HG02678 (cell line): ENCODE data around the gene MYO1C.
"Not testable (repeated sequence)": the region's sequence is repeated elsewhere in the genome, so short reads cannot be mapped to it uniquely, and the experiment has no call there.

Experiments used
- ATAC-seq: cut with Tn5 transposase; IDR thresholded peaks from one replicate; pipeline ENCODE4 v1.9.1; 2021; ENCODE audit warnings: mild to moderate bottlenecking, moderate library complexity; ENCODE audit not compliant: unreplicated experiment

MYO1C gene

DNA sequence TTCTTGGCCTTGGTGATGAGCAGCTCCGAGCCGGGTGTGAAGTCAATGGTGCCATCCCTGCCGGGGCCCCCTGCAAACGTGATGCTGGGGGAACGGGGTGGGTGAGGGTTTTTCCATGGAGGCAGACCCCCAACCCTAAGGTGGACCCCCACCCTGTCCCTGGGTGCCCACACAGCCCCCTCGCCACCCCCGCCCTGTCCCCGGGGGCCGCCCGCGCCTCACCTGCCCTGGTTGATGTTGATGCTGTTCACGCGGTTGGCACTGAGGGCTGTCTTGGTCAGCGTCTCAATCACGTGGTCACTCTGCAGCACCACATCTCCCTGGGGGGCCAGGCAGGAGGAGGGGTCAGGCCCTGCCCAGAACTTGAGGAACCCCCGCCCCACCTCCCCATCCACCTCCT, 25.2 kb downstream of the MYO1C start:
- no peak for ATAC-seq

DNA sequence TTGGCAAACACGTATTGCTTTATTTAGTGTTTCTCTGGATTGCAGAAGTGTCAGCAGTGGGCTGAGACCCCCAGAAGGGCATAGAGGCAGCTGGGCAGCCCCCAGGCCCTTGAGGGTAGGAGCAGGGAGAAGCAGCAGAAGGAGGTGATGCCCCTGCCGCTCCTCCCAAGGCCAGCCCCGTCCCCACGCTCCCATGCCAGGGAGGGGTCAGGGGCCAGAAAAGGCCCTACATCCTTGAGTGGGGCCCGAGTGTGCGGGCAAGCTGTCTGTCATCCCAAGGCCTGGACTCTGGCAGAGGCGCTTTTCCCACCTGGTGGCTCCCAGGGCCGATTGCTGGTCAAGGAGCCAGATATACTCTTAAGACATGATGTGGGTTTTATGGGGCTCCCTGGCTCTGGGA, 28.3 kb downstream of the MYO1C start:
- no peak for ATAC-seq

DNA sequence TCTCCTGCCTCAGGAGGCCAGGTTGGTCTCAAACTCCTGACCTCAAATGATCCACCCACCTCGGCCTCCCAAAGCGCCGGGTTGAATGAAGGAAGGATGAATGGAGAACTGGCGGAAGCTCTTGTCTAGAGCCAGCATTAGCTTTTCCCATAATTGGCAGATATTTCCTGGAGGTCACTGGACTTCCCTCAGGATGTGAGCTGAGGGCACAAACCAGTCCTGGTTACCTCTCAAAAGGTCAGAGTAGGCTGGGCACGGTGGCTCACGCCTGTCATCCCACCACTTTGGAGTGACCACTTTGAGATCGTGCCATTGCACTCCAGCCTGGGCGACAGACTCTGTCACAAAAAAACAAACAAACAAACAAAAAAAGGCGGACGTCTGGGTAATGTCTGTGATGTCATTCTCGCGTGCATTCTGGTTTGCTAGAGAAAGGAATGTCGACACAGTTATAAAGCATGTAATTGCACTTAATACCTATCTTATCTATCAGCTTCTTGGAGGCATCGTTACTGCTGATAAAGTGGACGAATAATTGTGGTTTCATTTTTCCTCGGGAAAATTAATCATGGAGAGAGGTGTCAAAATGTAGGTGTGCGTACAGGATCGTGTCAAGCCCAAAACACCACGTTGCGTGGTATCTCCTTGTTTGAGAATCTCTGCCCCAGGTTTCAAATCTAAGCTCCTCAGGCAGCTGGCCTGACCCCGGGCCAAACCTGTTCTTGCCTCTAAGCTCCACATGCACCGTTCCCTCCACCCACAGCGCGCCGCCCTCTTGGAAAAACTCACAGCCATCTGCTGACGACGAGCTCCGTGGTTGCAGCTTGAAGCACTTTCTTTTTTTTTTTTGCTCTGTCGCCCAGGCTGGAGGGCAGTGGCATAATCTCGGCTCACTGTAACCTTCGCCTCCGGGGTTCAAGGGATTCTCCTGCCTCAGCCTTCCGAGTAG, 30.0 kb downstream of the MYO1C start:
- no peak for ATAC-seq

DNA sequence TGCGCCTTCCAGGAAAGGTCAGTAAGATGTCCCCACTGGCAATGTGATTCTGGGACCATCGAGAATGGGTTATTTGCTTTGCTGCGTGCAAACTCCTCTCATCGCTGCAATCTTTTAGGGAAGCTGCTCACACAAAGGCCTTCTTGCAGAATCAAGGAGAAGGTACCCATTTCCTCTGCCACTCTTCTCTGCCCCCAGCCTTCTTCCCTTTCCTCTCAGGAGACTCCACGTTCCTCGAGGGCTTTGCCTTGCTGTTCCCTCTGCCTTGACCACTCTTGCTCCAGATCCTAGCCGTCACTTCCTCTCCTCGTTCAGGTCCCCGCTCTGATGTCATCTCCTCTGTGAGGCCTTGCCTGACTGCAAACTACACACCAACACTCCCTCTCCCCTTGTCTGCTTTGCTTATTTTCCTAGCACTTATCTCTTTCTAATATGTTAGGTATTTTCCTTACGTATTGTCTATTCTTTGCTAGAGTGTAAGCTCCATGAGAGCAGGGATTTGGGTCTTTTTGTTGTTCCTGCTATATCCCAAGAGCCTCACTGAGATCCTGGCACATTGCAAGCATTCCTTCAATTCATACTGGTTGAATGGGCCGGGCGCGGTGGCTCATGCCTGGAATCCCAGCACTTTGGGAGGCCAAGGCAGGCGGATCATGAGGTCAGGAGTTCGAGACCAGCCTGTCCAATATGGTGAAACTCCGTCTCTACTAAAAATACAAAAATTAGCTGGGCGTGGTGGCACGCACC, 31.1 kb downstream of the MYO1C start:
- no peak for ATAC-seq

DNA sequence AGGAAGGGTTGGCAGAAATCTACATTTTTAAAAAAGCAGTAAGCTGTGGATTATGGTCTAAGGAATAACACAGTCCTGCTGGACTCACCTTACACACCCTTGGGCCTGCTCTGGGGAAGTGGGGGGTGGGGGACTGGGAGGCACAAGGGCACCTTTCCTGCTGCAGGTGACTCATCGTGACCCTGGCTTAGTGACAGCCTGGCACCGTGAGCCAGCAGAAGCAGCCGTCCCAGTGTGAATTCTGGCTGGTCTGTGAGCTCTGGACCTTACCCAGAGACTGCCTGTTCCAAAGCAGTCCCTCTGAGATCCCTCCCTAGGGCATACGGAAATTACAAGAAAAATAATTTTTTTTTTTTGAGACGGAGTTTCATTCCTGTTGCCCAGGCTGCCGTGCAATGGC, 32.3 kb downstream of the MYO1C start:
- ATAC-seq = no peak

DNA sequence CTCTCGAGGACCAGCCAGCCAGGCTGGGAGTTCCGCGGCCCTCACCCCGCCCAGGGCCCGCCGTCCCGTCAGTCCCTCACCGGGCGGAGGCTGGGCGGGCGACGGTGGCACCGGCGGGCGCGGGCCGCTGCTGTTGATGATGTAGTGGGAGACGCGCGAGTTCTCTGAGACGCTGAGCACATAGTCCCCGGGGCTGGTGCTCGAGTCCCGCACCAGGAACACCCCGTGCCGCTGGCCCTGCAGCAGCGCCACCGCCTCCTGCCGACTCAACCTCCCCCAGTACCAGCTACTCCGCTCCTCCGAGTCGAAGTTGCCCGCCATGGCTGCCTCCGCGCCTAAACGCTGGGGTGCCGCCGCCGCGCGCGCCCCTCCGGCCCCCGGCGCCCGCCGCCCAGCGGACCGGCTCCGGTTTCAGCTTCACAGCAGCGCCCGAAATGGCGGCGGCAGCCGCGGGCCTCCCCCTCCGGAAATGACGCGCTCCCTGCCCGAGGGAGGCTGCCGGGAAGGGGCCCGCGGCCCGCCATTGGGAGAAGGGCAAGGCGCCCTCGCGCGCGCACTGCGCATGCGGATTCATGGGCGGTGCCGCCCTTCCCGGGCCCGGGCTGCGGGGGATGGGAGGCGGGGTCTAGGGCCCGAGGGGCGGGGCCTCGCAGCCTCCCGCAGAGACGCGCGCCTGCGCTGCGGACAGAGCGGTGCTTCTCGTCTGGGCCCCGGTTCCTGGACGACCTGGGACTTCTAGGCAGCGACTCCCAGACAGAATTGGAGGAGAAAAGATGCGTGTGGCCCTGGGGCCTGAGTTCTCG, 36.5 kb downstream of the MYO1C start, which contains the start of gene CRK:
Gene CRK, minus strand, starts transcription at position 436 of the 803 bp plus-strand sequence. Its CDS starts 115 bp downstream, at position 321.
- ATAC-seq = peak; percentile 85

DNA sequence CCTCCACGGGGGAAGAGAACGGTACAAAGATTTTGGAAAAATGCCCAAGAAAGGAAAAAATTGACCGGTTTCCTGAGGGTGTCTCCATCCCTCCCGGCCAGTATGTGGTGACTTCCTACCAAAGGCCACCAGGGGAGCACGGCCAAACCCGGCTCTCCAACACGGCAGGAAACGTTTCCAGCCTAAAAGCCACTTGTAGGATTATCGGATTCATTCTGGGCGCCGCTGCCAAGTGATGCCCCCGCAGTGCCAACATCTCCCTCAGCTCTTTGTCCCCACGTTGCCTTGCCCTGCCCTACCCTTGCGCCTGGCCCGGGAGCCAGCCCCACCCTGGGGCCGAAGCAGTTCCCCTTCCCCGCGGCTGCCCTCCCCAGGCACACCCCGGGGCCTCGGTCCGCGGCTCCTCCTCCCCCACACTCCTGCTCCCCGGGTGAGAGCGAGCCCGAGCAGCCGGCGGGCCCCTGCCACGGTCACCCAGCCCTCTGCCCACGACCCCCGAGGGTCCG, 37.1 kb downstream of the MYO1C start:
- peak; percentile 29 for ATAC-seq

DNA sequence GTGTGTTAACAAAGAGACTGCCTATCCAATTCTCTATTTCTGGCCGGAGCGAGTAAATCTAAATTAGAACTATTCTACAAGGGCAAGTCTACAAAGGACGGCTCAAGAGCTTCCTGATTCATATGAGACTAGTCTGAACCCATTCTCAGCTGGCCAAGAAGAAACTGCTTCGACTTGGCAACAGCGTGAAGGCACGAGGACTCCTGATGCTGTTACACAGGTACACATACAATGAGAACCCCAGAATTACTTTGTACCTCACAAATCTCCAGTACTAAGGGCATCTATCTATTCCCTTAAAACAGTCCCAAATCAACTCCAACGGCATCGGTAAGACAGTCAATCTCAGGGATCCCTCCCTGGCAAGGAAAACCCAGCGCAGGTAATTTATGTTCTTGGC, 37.9 kb downstream of the MYO1C start:
- ATAC-seq = no peak

DNA sequence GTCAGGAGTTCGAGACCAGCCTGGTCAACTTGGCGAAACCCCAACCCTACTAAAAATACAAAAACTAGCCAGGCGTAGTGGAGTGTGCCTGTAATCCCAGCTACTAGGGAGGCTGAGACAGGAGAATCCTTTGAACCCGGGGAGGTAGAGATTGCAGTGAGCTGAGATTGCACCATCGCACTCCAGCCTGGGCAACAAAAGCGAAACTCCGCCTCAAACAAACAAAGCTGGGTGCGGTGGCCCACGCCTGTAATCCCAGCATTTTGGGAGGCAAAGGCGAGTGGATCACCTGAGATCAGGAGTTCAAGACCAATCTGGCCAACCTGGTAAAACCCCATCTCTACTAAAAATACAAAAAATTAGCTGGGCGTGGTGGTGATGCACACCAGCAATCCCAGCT, 38.8 kb downstream of the MYO1C start:
- not testable (repeated sequence) for ATAC-seq

DNA sequence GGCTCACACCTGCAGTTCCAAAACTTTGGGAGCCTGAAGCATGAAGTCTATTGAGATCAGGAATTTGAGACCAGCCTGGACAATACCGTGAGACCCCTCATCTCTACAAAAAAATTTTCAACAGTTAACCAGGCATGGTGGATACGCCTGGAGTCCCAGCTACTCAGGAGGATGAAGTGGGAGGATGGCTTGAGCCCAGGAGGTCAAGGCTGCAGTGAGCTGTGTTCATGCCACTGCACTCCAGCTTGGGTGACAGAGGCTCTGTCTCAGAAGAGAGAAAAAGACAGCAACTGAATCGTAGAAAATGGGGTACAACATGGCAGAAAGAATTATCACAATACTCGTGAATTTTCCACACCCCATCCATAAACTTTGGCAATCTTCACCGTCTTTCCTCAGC, 39.6 kb downstream of the MYO1C start:
- ATAC-seq = no peak

DNA sequence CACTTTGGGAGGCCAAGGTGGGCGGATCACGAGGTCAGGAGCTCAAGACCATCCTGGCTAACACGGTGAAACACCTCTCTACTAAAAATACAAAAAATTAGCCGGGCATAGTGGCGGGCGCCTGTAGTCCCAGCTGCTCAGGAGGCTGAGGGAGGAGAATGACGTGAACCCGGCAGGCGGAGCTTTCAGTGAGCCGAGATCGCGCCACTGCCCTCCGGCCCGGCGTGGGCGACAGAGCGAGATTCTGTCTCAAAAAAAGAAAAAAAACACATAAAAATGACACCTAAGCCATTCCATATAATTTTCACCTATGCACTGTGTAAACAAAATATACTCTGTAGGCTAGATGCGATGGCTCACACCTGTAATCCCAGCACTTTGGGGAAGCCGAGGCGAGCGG, 42.2 kb downstream of the MYO1C start:
- not testable (repeated sequence) for ATAC-seq

DNA sequence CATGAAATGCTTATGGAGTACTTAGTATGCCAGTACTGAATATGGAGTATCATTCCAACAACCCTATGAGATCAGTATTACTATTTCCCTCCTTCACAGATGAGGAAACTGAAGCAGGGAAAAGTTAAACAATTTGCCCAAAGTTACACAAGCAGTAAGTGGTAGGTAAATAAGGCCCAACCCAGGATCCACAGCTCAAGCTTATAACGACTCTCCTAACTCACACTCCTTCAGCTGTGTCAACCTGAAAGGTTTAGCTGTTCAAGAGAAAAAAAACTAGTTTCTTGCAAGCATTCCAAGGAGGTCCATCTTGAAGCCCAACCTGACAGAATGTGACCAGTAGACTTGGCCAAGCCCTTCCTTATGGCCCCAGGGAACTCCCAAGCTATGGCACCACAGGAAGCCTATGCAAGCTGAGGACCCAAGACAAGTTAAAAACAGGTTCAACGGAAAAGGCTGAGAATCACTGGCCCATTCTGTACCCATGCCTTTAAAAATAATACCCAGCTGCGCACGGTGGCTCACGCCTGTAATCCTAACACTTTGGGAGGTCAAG, 43.0 kb downstream of the MYO1C start:
- ATAC-seq = no peak

DNA sequence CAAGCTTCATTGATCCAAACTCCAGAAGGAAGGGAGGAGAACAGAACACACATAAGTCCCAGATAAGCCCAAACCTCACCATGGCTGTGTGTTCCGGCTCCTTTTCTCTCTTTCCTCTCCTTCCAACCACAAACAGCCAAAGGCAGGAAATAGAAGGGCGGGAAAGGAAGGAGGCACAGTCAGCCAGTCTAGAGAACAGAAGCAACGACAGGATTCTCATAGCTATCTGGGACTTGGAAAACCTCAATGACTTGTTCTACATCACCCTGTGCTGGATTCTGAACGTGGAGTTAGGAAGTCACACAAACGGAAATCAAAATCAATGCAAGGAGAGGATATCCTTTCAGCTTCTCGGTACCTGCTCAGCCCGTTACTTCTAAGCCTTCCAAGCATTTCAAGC, 45.4 kb downstream of the MYO1C start:
- ATAC-seq = no peak

DNA sequence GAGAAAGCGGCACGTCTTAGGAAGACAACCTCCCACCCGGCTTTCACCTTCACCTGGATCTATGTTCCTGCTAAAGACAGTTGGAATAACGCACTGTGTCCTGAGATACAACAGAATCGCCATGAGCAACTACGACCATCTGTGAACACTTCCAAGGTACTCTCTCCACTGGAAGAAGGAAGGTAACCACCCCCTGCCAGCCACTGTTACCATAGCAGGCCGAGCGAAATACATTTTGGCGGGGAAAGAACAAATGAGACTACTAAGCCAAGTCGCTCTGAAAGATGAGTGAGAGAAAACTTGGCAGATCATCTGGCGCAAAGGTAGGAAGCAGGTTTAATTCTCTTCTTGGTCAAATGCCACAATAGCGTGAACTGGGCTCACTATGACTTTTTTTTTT, 46.3 kb downstream of the MYO1C start:
- no peak for ATAC-seq

DNA sequence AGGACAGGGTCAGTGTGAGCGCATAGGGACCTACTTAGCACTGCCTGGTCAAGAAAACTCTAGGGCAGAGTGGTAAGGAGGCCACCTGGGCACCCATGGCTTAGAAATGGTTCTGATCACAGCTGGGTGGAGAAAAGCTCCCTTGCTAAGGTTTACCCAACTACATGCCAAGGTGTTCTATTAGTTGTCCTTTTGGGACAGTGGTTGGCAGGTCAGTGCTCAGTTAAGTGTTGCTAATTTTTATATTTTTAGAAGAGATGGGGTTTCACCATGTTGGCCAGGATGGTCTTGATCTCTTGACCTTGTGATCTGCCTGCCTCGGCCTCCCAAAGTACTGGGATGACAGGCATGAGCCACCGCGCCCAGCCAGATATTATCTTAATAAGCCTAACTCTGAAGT, 46.8 kb downstream of the MYO1C start:
- ATAC-seq = not testable (repeated sequence)

DNA sequence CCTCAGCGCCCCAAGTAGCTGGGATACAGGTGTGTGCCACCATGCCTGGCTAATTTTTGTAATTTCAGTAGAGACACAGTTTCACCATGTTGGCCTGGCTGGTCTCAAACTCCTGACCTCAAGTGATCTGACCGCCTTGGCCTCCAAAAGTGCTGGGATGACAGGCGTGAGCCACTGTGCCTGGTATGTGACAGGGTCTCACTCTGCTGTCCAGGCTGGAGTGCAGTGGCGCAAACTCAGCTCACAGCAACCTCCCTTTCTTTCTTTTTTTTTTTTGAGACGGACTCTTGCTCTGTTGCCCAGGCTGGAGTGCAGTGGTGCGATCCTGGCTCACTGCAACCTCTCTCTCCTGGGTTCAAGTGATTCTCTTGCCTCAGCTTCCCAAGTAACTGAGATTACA, 49.8 kb downstream of the MYO1C start:
- ATAC-seq = not testable (repeated sequence)

DNA sequence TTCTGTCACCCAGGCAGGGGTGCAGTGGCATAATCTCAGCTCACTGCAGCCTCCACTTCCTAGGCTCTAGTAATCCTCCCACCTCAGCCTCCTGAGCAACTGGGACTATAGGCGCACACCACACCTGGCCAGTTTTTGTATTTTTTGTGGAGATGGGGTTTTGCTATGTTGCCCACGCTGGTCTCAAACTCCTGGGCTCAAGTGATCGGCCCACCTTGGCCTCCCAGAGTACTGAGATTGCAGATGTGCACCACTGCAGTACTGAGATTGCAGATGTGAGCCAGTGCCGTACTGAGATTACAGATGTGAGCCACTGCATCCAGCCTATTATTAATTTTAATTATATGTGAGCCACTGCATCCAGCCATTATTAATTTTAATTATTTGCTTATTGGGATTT, 50.3 kb downstream of the MYO1C start:
- no peak for ATAC-seq

DNA sequence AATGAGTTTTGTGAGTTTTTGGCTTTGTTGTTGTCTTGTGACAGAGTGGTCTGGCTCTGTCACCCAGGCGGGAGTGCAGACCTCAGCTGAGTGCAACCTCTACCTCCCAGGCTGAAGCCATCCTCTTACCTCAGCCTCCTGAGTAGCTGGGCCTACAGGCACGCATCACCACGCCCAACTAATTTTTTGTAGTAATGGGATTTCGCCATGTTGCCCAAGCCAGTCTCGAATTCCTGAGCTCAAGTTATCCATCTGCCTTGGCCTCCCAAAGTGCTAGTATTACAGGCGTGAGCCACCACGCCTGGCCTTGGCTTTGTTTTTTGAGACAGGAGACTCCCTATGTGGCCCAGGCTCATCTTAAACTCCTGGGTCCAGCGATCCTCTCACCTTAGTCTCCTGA, 51.6 kb downstream of the MYO1C start:
- no peak for ATAC-seq

DNA sequence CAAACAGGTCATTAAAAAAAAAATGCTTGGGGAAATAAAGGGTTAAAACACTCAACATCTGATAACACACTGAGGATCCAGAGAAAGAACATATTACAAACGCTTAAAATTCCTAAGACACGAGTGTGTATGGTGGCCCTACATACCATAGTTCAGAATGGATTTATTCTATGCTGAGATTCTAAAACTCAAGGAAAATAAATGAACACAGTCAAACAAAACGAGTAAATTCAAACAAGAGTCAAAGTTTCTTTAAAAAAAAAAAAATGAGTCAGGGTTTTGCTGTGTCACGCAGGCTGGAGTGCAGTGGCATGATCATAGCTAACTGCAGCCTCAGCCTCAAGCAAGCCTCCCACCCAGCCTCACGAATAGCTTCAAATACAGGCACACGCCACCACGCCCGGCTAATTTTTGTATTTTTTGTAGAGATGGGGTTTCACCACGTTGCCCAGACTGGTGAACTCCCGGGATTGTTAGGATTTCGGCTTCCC, 53.8 kb downstream of the MYO1C start:
- ATAC-seq = no peak

DNA sequence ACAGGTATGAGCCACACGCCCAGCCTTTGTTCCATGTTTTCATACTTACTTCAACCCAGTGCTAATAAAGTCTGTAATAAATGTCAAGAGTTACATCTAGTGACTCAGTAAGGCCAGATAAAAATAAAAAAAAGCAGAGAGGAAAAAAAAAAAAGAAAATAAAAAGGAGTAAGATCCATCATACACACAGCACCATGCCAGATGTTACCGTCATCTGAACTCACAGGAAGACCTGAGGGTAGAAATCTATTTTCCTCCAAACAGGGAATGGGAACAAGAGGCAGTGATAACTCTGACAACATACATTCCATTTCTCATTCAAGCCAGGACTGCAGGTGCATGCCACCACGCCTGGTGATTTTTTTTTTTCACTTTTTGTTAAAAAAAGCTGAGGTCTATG, 57.2 kb downstream of the MYO1C start:
- ATAC-seq = no peak
